ENCODE results near the gene TP73. TPM values are rescaled to one million over a fixed set of nuclear protein-coding genes. Genes with fewer than 3 reads are reported as not detected.

Gene TP73
- total RNA-seq, 1 donor from 2014 or later, result 3.6 TPM

GRCh38 chr1:3614755-3615742, 37.3 kb upstream of the TP73 start:
- ATAC-seq (no peak), DNase-seq (no peak)
- H3K9me3 ChIP-seq, result no peaks in the 10 kb centered on the region
- no peaks in the 10 kb centered on the region for H3K36me3 ChIP-seq
- no peak overlapping the region for H3K27ac ChIP-seq
- peaks cover 19% of the 10 kb centered on the region for H3K27me3 ChIP-seq (ENCODE audit: low read depth)
- peaks cover 62% of the 10 kb centered on the region for H3K4me1 ChIP-seq
- TF ChIP-seq, protein P1, sequence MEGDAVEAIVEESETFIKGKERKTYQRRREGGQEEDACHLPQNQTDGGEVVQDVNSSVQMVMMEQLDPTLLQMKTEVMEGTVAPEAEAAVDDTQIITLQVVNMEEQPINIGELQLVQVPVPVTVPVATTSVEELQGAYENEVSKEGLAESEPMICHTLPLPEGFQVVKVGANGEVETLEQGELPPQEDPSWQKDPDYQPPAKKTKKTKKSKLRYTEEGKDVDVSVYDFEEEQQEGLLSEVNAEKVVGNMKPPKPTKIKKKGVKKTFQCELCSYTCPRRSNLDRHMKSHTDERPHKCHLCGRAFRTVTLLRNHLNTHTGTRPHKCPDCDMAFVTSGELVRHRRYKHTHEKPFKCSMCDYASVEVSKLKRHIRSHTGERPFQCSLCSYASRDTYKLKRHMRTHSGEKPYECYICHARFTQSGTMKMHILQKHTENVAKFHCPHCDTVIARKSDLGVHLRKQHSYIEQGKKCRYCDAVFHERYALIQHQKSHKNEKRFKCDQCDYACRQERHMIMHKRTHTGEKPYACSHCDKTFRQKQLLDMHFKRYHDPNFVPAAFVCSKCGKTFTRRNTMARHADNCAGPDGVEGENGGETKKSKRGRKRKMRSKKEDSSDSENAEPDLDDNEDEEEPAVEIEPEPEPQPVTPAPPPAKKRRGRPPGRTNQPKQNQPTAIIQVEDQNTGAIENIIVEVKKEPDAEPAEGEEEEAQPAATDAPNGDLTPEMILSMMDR (IDR thresholded peaks at IDR 0.05), result peak; percentile 63
- intact Hi-C loops (cut with DNase I), result no loop called here
- H3K4me3 ChIP-seq, result no peak overlapping the region

DNA sequence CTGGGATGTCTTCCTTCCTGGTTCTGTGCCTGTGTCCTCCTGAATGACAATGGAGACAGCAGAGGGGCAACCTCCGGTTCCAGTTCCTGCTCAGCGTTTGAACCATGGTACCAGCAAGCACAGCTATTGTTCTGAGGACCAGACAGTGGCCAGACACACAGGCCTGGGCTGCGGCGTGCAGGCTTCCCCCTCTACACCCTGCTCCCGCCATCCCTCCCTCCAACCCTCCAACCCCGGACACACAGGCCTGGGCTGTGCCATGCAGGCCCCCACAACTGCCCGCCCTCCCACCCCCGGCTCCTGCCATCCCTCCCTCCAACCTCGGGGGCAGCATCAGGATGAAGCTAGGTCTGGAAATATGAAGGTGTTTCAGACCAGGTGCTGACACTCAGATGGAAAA, 35.5 kb upstream of the TP73 start:
- Histone ChIP-seq H3K9me3 (no peaks in the 10 kb centered on the region), H3K36me3 (no peaks in the 10 kb centered on the region), H3K27ac (no peak overlapping the region), H3K4me1 (peaks cover 52% of the 10 kb centered on the region), H3K4me3 (no peak overlapping the region), H3K27me3 (ENCODE audit: low read depth) (peaks cover 2% of the 10 kb centered on the region)
- DNase-seq, result no peak
- no peak for ATAC-seq
- TF ChIP-seq, protein P1 (IDR thresholded peaks at IDR 0.05), result no peak
- intact Hi-C loops (cut with DNase I), result no loop called here

GRCh38 chr1:3617806-3618345, 34.4 kb upstream of the TP73 start:
- Histone ChIP-seq H3K36me3 (no peaks in the 10 kb centered on the region), H3K27ac (no peak overlapping the region), H3K9me3 (no peaks in the 10 kb centered on the region), H3K27me3 (ENCODE audit: low read depth) (no peaks in the 10 kb centered on the region), H3K4me3 (no peak overlapping the region), H3K4me1 (peaks cover 49% of the 10 kb centered on the region)
- TF ChIP-seq, protein P1 (IDR thresholded peaks at IDR 0.05), result no peak
- no peak for ATAC-seq
- intact Hi-C loops (cut with DNase I), result no loop called here
- no peak for DNase-seq

DNA sequence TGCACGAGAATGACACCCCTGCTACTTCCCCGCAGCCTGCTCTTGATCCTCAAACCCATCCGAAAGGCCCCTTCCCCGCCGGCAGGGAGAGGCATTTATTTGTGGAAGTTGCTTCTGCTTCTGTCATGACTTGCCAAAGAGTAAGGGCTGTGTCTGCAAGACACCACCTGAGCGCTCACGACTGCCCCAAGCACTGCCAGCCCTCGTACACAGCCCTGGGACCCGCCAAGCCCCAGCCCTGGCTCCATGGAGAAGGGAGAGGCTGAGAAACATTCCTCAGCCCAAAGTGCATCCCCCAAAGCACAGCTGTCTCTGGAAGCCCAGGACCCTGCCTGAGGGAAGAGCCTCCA, 33.8 kb upstream of the TP73 start:
- DNase-seq (no peak), ATAC-seq (no peak)
- peaks cover 51% of the 10 kb centered on the region for H3K4me1 ChIP-seq
- TF ChIP-seq, protein P1 (IDR thresholded peaks at IDR 0.05), result no peak
- no peak overlapping the region for H3K4me3 ChIP-seq
- H3K9me3 ChIP-seq, result no peaks in the 10 kb centered on the region
- intact Hi-C loops (cut with DNase I), result no loop called here
- no peak overlapping the region for H3K27ac ChIP-seq
- H3K36me3 ChIP-seq, result no peaks in the 10 kb centered on the region
- H3K27me3 ChIP-seq (ENCODE audit: low read depth), result no peaks in the 10 kb centered on the region

- H3K36me3 ChIP-seq, result no peaks in the 10 kb centered on the region
- peaks cover 51% of the 10 kb centered on the region for H3K4me1 ChIP-seq
- peak; percentile 70 for DNase-seq
- peak; percentile 83 to 86 for ATAC-seq
- H3K27ac ChIP-seq, result no peak overlapping the region
- no peak overlapping the region for H3K4me3 ChIP-seq
- intact Hi-C loops (cut with DNase I), result no loop called here
- H3K9me3 ChIP-seq, result no peaks in the 10 kb centered on the region
- TF ChIP-seq, protein P1 (IDR thresholded peaks at IDR 0.05), result peak; percentile 85
- H3K27me3 ChIP-seq (ENCODE audit: low read depth), result no peaks in the 10 kb centered on the region
Measured at GRCh38 chr1:3618881-3619671, 33.2 kb upstream of the TP73 start.

Data from lower lobe of right lung (tissue), 2 donors.